Hippocampal formation (tissue), 2 donors: Measurements from ENCODE around the gene CD247.

ENCODE experiments used
- DNase-seq, 2 donors: peaks; one replicate each; lab custom pipeline; 2025; lab: John Stamatoyannopoulos, UW

Gene CD247

GRCh38 chr1:167439301-167439988 lies 78.9 kb downstream of the CD247 start:
- DNase-seq = peak in 1 of 2 donors; percentile 15

- DNase-seq = no peak
These were observed 79.9 kb downstream of the CD247 start for GRCh38 chr1:167438171-167439138.

- no peak for DNase-seq
These were observed 82.8 kb downstream of the CD247 start for GRCh38 chr1:167435484-167435883.

- no peak for DNase-seq
These were observed 84.0 kb downstream of the CD247 start for GRCh38 chr1:167434306-167434705.

- DNase-seq = no peak
These were observed 84.4 kb downstream of the CD247 start for GRCh38 chr1:167433884-167434283.

GRCh38 chr1:167432780-167433179 lies 85.5 kb downstream of the CD247 start:
- no peak for DNase-seq

GRCh38 chr1:167431909-167432650 lies 86.2 kb downstream of the CD247 start:
- DNase-seq = no peak

GRCh38 chr1:167431261-167431908 lies 86.9 kb downstream of the CD247 start:
- no peak for DNase-seq

- no peak for DNase-seq
These were observed 87.5 kb downstream of the CD247 start for GRCh38 chr1:167430849-167431242.

GRCh38 chr1:167430134-167430848 lies 88.0 kb downstream of the CD247 start:
- DNase-seq = no peak

GRCh38 chr1:167429612-167430011 lies 88.7 kb downstream of the CD247 start:
- DNase-seq = no peak

- no peak for DNase-seq
These were observed 89.9 kb downstream of the CD247 start for GRCh38 chr1:167428395-167428794.

- no peak for DNase-seq
These were observed 90.5 kb downstream of the CD247 start for GRCh38 chr1:167427848-167428247.

GRCh38 chr1:167426716-167427115 lies 91.6 kb downstream of the CD247 start:
- DNase-seq = no peak

- no peak for DNase-seq
These were observed 92.8 kb downstream of the CD247 start for GRCh38 chr1:167425482-167425881.

- DNase-seq = no peak
These were observed 94.4 kb downstream of the CD247 start for GRCh38 chr1:167423684-167424619.

- DNase-seq = no peak
These were observed 97.8 kb downstream of the CD247 start for GRCh38 chr1:167420510-167420909.

GRCh38 chr1:167419245-167419644 lies 99.1 kb downstream of the CD247 start:
- no peak for DNase-seq

- no peak for DNase-seq
These were observed 99.9 kb downstream of the CD247 start for GRCh38 chr1:167418391-167418790.

- no peak for DNase-seq
These were observed 101.8 kb downstream of the CD247 start for GRCh38 chr1:167416506-167416905.
